COR-L47 (cell line): ENCODE measurements around the gene SARDH.
"Not testable (repeated sequence)": the region's sequence is repeated elsewhere in the genome, so short reads cannot be mapped to it uniquely, and the experiment has no call there.

Experiments used
- DNase-seq: peaks from one replicate; lab custom pipeline; 2025; lab: John Stamatoyannopoulos, UW

The SARDH gene

GRCh38 chr9:133777068-133777791, 39.1 kb upstream of the SARDH start:
- no peak for DNase-seq

GRCh38 chr9:133775951-133776905, 38.1 kb upstream of the SARDH start:
- DNase-seq: no peak

- DNase-seq: no peak
Measured at GRCh38 chr9:133775291-133775690, 37.1 kb upstream of the SARDH start.

GRCh38 chr9:133774799-133775198, 36.6 kb upstream of the SARDH start:
- DNase-seq: no peak

GRCh38 chr9:133773889-133774655, 35.9 kb upstream of the SARDH start:
- no peak for DNase-seq

GRCh38 chr9:133772581-133772980, 34.4 kb upstream of the SARDH start:
- no peak for DNase-seq

GRCh38 chr9:133771486-133772482, 33.6 kb upstream of the SARDH start:
- no peak for DNase-seq

- DNase-seq: no peak
Measured at GRCh38 chr9:133770076-133770777, 32.1 kb upstream of the SARDH start.

- no peak for DNase-seq
Measured at GRCh38 chr9:133769511-133770075, 31.4 kb upstream of the SARDH start.

GRCh38 chr9:133768859-133769510, 30.8 kb upstream of the SARDH start:
- DNase-seq: no peak

GRCh38 chr9:133768371-133768858, 30.3 kb upstream of the SARDH start:
- DNase-seq: no peak

GRCh38 chr9:133767625-133768024, 29.5 kb upstream of the SARDH start:
- DNase-seq: no peak

- no peak for DNase-seq
Measured at GRCh38 chr9:133767008-133767407, 28.9 kb upstream of the SARDH start.

- DNase-seq: not testable (repeated sequence)
Measured at GRCh38 chr9:133766234-133766633, 28.1 kb upstream of the SARDH start.

- DNase-seq: no peak
Measured at GRCh38 chr9:133763272-133764183, 25.4 kb upstream of the SARDH start.

- no peak for DNase-seq
Measured at GRCh38 chr9:133762488-133763271, 24.5 kb upstream of the SARDH start.

GRCh38 chr9:133761641-133762248, 23.6 kb upstream of the SARDH start:
- DNase-seq: no peak
